Activated CD4-positive, alpha-beta T cell treated with anti-CD3 and anti-CD28 coated beads, Interleukin-2, amount 50 U/mL, for 48 hours (primary cell): Measurements from ENCODE around the gene TUBA4A.

Experiments
- DNase-seq, 2 experiments: peaks; one replicate each; pipeline ENCODE4 v3.0.0-alpha.2; 2020

The TUBA4A gene

GRCh38 chr2:219229305-219230058 lies 24.2 kb downstream of the TUBA4A start, which contains the start of the genes ANKZF1 and ATG9A:
ANKZF1 (plus strand) TSS chr2:219229806; CDS start chr2:219230258, 452 bp downstream.
ATG9A (minus strand) TSS chr2:219229636; CDS start chr2:219228024, 1,612 bp downstream.
- peak; percentile 99 for DNase-seq

GRCh38 chr2:219228911-219229304 lies 24.8 kb downstream of the TUBA4A start:
- DNase-seq = no peak

- DNase-seq = no peak
Observed at GRCh38 chr2:219228041-219228910, 25.4 kb downstream of the TUBA4A start.

GRCh38 chr2:219225350-219225749 lies 28.4 kb downstream of the TUBA4A start:
- DNase-seq = no peak

GRCh38 chr2:219223831-219224610 lies 29.7 kb downstream of the TUBA4A start:
- no peak for DNase-seq

- no peak for DNase-seq
Observed at GRCh38 chr2:219221957-219222518, 31.7 kb downstream of the TUBA4A start.

- DNase-seq = no peak
Observed at GRCh38 chr2:219220652-219221402, 32.9 kb downstream of the TUBA4A start.

- no peak for DNase-seq
Observed at GRCh38 chr2:219219784-219220532, 33.8 kb downstream of the TUBA4A start.

GRCh38 chr2:219218732-219219701 lies 34.7 kb downstream of the TUBA4A start, which contains the start of gene ABCB6:
ABCB6 (minus strand) TSS chr2:219218958; CDS start chr2:219218673, 285 bp downstream.
- DNase-seq = peak; percentile 90 to 93

- DNase-seq = peak; percentile 36 to 49
Observed at GRCh38 chr2:219218217-219218731, 35.4 kb downstream of the TUBA4A start.

GRCh38 chr2:219216535-219216915 lies 37.2 kb downstream of the TUBA4A start:
- DNase-seq = no peak

- DNase-seq = no peak
Observed at GRCh38 chr2:219215871-219216534, 37.7 kb downstream of the TUBA4A start.

GRCh38 chr2:219214786-219215185 lies 38.9 kb downstream of the TUBA4A start:
- DNase-seq = no peak

GRCh38 chr2:219214141-219214540 lies 39.6 kb downstream of the TUBA4A start:
- DNase-seq = no peak

GRCh38 chr2:219213486-219214071 lies 40.1 kb downstream of the TUBA4A start:
- DNase-seq = no peak

- DNase-seq = no peak
Observed at GRCh38 chr2:219213026-219213415, 40.7 kb downstream of the TUBA4A start.

GRCh38 chr2:219210886-219211362 lies 42.8 kb downstream of the TUBA4A start:
- no peak for DNase-seq

GRCh38 chr2:219210196-219210885 lies 43.4 kb downstream of the TUBA4A start:
- no peak for DNase-seq
